HG02840 (cell line): ENCODE measurements around the gene CDH7.

Experiments
- ATAC-seq: cut with Tn5 transposase; IDR thresholded peaks from one replicate; pipeline ENCODE4 v1.9.1; 2021; ENCODE audit warnings: mild to moderate bottlenecking, moderate library complexity, moderate number of reproducible peaks; ENCODE audit not compliant: unreplicated experiment, low FRiP score

CDH7 gene

GRCh38 chr18:65767406-65767805 lies 16.6 kb downstream of the CDH7 start:
- ATAC-seq = no peak

- no peak for ATAC-seq
Measured at GRCh38 chr18:65768120-65768778, 17.4 kb downstream of the CDH7 start.

- no peak for ATAC-seq
Measured at GRCh38 chr18:65769652-65770051, 18.8 kb downstream of the CDH7 start.

- ATAC-seq = no peak
Measured at GRCh38 chr18:65786474-65786873, 35.7 kb downstream of the CDH7 start.

- ATAC-seq = no peak
Measured at GRCh38 chr18:65788373-65788772, 37.6 kb downstream of the CDH7 start.

GRCh38 chr18:65790604-65791003 lies 39.8 kb downstream of the CDH7 start:
- ATAC-seq = no peak

- no peak for ATAC-seq
Measured at GRCh38 chr18:65791719-65792118, 40.9 kb downstream of the CDH7 start.

GRCh38 chr18:65792456-65793074 lies 41.8 kb downstream of the CDH7 start:
- no peak for ATAC-seq

GRCh38 chr18:65808759-65809158 lies 57.9 kb downstream of the CDH7 start:
- ATAC-seq = no peak

GRCh38 chr18:65811307-65811706 lies 60.5 kb downstream of the CDH7 start:
- no peak for ATAC-seq

- no peak for ATAC-seq
Measured at GRCh38 chr18:65815506-65815905, 64.7 kb downstream of the CDH7 start.

- no peak for ATAC-seq
Measured at GRCh38 chr18:65817178-65817577, 66.4 kb downstream of the CDH7 start.

- no peak for ATAC-seq
Measured at GRCh38 chr18:65821911-65822310, 71.1 kb downstream of the CDH7 start.

GRCh38 chr18:65822826-65823225 lies 72.0 kb downstream of the CDH7 start:
- ATAC-seq = no peak

- ATAC-seq = no peak
Measured at GRCh38 chr18:65827444-65827843, 76.6 kb downstream of the CDH7 start.

- ATAC-seq = no peak
Measured at GRCh38 chr18:65835881-65836280, 85.1 kb downstream of the CDH7 start.

- ATAC-seq = no peak
Measured at GRCh38 chr18:65846107-65846506, 95.3 kb downstream of the CDH7 start.

- no peak for ATAC-seq
Measured at GRCh38 chr18:65852273-65852672, 101.5 kb downstream of the CDH7 start.

- ATAC-seq = no peak
Measured at GRCh38 chr18:65859075-65859474, 108.3 kb downstream of the CDH7 start.

- no peak for ATAC-seq
Measured at GRCh38 chr18:65869527-65869926, 118.7 kb downstream of the CDH7 start.

- ATAC-seq = no peak
Measured at GRCh38 chr18:65876310-65876709, 125.5 kb downstream of the CDH7 start.

- no peak for ATAC-seq
Measured at GRCh38 chr18:65897292-65897691, 146.5 kb downstream of the CDH7 start.
